ENCODE measurements around the gene CIAPIN1.

The CIAPIN1 gene

GRCh38 chr16:57435838-57436237 is 11.3 kb downstream of the CIAPIN1 start:
- no peak for TF ChIP-seq CTCF (IDR thresholded peaks at IDR 0.05; ENCODE audit: extremely low read depth, insufficient read depth, missing control alignments)
- in situ Hi-C loops (cut with MboI; ENCODE audit: low pct_unique_long_range_greater_than_20kb, low sequenced_read_pairs, unreplicated experiment) = no loop called here
- no peak for DNase-seq (ENCODE audit: low spot score)

DNA sequence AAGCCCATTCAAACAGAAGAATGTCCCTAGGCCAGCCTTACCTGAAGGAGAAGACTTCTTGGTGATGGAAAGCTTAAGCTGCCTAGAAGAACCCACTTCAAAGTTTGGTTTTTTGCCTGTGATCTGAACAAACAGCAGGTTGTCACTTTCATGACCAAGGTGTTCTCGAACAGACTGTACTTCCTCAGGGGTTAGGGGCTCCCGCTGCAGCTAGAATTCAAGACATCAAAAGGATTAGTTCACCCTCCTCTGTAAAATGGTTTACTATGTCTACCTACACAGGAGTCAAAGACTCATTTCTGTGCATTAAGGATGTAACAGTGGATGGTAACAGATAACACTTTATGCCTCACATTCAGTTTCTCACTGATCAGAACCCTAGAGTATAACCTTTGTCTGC is 13.2 kb downstream of the CIAPIN1 start:
- DNase-seq (ENCODE audit: low spot score) = no peak
- TF ChIP-seq CTCF (IDR thresholded peaks at IDR 0.05; ENCODE audit: extremely low read depth, insufficient read depth, missing control alignments) = no peak
- in situ Hi-C loops (cut with MboI; ENCODE audit: low pct_unique_long_range_greater_than_20kb, low sequenced_read_pairs, unreplicated experiment) = no loop called here

DNA sequence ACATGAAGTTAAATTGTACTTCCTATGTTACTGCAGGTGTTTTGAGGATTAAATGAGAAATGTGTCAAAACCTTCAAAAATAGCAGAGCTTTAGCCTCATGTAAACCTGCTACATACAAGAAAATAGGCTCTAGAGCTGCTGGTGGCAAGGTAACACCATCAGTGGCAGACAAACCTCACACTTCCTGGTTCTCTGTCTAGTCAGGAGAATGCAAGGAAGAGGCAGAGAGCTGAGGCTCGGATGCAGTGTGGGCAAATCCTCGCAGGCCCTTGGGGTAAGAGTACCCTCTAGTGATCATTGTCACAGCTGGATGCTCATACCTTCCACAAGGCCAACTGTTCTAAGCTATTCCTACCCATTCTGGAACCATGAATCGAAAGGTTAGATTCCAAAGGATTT is 14.2 kb downstream of the CIAPIN1 start:
- DNase-seq (ENCODE audit: low spot score) = no peak
- no peak for TF ChIP-seq CTCF (IDR thresholded peaks at IDR 0.05; ENCODE audit: extremely low read depth, insufficient read depth, missing control alignments)
- in situ Hi-C loops (cut with MboI; ENCODE audit: low pct_unique_long_range_greater_than_20kb, low sequenced_read_pairs, unreplicated experiment) = no loop called here

DNA sequence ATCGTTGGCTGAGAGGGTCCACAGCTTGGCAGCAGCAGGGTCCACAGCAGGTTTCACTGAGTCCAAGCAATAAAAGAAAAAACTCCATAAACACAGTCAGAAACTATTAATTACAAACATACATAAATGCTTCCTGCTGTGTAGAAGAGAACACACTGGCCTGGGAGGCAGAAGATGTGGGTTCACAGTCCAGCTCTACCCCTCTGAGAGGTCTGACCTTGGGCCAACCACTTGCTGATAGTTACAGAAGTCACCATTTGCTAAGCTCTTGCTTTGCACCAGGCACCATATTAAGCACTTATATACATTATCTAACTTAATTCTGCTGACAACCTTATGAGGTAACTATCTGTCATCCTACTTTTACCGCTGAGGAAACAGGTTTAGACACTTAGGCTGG is 14.7 kb downstream of the CIAPIN1 start:
- in situ Hi-C loops (cut with MboI; ENCODE audit: low pct_unique_long_range_greater_than_20kb, low sequenced_read_pairs, unreplicated experiment) = no loop called here
- DNase-seq (ENCODE audit: low spot score) = no peak
- TF ChIP-seq CTCF (IDR thresholded peaks at IDR 0.05; ENCODE audit: extremely low read depth, insufficient read depth, missing control alignments) = no peak

DNA sequence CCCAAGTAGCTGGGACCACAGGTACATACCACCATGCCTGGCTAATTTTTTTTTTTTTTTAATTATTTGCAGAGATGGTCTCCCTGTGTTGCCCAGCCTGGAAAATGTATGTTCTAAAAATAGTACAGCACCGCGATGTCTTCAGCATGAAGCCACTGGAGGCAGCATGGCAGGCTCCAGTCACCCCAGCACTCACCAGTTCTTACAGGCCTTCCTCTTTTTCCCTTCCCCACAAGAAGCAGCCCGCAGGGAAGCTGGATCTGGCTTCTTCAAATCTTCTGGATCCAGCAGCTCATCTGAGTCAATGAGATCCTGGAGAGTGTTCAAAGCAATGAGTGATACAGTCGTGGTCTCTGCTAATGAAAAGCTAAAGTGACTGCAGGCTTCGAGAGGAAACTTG is 16.2 kb downstream of the CIAPIN1 start:
- in situ Hi-C loops (cut with MboI; ENCODE audit: low pct_unique_long_range_greater_than_20kb, low sequenced_read_pairs, unreplicated experiment) = no loop called here
- no peak for TF ChIP-seq CTCF (IDR thresholded peaks at IDR 0.05; ENCODE audit: extremely low read depth, insufficient read depth, missing control alignments)
- no peak for DNase-seq (ENCODE audit: low spot score)

DNA sequence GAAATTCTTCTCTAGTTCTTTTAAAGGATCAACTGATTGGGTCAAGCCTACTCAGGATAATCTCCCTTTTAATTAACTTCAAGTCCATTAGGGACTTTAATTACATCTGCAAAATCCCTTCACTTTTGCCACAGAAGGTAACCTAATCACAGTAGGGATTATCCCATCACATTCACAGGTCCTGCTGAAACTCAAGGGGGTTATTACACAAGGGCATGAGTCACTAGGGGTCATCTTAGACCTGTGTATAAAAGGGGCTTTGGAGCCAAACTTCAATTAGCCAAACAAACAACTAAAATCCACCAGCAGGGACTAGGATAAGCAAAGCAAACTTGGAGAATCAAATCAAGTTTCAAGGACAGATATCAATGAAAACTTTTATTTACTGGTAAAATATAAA is 19.4 kb downstream of the CIAPIN1 start:
- in situ Hi-C loops (cut with MboI; ENCODE audit: low pct_unique_long_range_greater_than_20kb, low sequenced_read_pairs, unreplicated experiment) = no loop called here
- no peak for TF ChIP-seq CTCF (IDR thresholded peaks at IDR 0.05; ENCODE audit: extremely low read depth, insufficient read depth, missing control alignments)
- DNase-seq (ENCODE audit: low spot score) = no peak

DNA sequence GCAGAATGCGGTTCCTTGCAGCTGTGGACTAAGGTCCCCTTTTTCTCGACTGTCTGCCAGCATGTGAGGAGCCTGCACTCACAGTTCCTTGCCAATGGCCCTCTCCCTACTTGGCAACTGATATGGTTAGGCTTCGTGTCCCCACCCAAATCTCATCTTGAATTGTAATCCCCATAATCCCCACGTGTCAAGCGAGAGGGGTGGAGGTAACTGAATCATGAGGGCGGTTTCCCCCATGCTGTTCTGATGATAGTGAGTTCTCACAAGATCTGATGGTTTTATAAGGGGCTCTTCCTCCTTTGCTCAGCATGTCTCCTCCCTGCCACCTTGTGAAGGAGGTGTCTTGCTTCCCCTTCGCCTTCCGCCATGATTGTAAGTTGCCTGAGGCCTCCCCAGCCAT is 19.9 kb downstream of the CIAPIN1 start:
- in situ Hi-C loops (cut with MboI; ENCODE audit: low pct_unique_long_range_greater_than_20kb, low sequenced_read_pairs, unreplicated experiment) = no loop called here
- DNase-seq (ENCODE audit: low spot score) = no peak
- TF ChIP-seq CTCF (IDR thresholded peaks at IDR 0.05; ENCODE audit: extremely low read depth, insufficient read depth, missing control alignments) = no peak

Data from GM13977 (cell line).